WI38 (cell line): ENCODE measurements around the gene CSPG4.
"Not testable (repeated sequence)": the region's sequence is repeated elsewhere in the genome, so short reads cannot be mapped to it uniquely, and the experiment has no call there.

ENCODE experiments used
- H3K4me3 ChIP-seq: 2 replicates; pipeline ENCODE4 v1.5.1; 2011; ENCODE audit warnings: low read depth, mild to moderate bottlenecking, control low read depth, low read length
- TF ChIP-seq, protein P1 (sequence below): IDR thresholded peaks from 2 replicates; pipeline ENCODE4 v1.5.1; 2012; ENCODE audit warnings: low read depth, mild to moderate bottlenecking, control low read depth, low read length

The CSPG4 gene, protein sequence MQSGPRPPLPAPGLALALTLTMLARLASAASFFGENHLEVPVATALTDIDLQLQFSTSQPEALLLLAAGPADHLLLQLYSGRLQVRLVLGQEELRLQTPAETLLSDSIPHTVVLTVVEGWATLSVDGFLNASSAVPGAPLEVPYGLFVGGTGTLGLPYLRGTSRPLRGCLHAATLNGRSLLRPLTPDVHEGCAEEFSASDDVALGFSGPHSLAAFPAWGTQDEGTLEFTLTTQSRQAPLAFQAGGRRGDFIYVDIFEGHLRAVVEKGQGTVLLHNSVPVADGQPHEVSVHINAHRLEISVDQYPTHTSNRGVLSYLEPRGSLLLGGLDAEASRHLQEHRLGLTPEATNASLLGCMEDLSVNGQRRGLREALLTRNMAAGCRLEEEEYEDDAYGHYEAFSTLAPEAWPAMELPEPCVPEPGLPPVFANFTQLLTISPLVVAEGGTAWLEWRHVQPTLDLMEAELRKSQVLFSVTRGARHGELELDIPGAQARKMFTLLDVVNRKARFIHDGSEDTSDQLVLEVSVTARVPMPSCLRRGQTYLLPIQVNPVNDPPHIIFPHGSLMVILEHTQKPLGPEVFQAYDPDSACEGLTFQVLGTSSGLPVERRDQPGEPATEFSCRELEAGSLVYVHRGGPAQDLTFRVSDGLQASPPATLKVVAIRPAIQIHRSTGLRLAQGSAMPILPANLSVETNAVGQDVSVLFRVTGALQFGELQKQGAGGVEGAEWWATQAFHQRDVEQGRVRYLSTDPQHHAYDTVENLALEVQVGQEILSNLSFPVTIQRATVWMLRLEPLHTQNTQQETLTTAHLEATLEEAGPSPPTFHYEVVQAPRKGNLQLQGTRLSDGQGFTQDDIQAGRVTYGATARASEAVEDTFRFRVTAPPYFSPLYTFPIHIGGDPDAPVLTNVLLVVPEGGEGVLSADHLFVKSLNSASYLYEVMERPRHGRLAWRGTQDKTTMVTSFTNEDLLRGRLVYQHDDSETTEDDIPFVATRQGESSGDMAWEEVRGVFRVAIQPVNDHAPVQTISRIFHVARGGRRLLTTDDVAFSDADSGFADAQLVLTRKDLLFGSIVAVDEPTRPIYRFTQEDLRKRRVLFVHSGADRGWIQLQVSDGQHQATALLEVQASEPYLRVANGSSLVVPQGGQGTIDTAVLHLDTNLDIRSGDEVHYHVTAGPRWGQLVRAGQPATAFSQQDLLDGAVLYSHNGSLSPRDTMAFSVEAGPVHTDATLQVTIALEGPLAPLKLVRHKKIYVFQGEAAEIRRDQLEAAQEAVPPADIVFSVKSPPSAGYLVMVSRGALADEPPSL (N-terminal part only)

DNA sequence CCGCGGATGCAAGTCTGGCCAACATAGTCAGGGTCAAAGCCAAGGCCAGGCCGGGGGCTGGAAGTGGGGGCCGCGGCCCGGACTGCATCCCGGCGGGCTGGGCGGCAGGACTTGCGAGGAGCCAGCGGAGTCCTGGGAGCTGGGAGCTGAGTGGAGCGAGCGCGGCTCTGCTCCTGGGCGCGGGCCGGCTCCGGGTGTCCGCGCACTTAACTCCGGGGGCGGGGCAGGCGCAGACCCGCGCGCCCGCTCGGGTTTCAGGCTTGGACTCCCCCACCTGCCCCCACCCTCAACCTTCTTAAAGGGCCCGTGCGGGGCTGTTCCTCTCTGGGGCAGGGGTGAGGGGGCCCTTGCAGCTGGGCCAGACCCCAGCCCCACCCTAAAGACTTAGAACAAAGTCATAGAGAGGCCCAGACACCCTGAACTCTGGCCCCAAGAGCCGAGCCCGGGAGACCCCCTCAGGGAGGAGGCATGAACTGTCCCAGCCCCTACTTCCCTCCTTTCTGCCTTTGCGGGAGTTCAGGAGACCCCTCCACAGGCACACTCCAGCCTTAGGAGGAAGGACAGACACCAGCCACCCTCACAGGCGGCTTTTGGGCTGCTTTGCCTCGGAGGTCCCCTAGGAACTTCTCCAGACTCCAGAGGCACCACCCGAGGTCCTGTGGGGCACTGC is at the start of gene CSPG4:
Gene CSPG4 (minus strand): TSS at position 181 of the 670 bp plus-strand sequence. CDS start 93 bp downstream, at position 88.
- TF ChIP-seq, protein P1, sequence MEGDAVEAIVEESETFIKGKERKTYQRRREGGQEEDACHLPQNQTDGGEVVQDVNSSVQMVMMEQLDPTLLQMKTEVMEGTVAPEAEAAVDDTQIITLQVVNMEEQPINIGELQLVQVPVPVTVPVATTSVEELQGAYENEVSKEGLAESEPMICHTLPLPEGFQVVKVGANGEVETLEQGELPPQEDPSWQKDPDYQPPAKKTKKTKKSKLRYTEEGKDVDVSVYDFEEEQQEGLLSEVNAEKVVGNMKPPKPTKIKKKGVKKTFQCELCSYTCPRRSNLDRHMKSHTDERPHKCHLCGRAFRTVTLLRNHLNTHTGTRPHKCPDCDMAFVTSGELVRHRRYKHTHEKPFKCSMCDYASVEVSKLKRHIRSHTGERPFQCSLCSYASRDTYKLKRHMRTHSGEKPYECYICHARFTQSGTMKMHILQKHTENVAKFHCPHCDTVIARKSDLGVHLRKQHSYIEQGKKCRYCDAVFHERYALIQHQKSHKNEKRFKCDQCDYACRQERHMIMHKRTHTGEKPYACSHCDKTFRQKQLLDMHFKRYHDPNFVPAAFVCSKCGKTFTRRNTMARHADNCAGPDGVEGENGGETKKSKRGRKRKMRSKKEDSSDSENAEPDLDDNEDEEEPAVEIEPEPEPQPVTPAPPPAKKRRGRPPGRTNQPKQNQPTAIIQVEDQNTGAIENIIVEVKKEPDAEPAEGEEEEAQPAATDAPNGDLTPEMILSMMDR: no peak
- peak within 1 kb of the TSS; percentile 85 for H3K4me3 ChIP-seq

DNA sequence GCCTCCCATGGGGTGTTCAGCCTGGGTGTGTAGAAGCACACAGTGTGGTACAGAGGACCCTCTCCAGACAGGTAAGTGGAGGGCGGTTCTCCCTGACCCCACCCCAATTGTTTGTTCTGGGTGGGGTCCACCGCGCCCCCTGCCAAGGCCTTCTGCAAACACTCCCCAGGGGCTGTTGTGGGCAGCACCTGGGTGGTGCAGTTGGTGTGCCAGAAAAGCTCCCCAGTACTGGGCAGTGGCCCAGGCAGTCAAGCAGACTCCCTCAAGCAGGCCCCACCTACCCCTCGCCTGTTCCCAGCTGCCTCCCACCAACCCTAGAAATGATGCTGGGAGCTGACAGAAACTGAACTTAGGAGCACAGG is 49.7 kb upstream of the CSPG4 start:
- not testable (repeated sequence) for H3K4me3 ChIP-seq

DNA sequence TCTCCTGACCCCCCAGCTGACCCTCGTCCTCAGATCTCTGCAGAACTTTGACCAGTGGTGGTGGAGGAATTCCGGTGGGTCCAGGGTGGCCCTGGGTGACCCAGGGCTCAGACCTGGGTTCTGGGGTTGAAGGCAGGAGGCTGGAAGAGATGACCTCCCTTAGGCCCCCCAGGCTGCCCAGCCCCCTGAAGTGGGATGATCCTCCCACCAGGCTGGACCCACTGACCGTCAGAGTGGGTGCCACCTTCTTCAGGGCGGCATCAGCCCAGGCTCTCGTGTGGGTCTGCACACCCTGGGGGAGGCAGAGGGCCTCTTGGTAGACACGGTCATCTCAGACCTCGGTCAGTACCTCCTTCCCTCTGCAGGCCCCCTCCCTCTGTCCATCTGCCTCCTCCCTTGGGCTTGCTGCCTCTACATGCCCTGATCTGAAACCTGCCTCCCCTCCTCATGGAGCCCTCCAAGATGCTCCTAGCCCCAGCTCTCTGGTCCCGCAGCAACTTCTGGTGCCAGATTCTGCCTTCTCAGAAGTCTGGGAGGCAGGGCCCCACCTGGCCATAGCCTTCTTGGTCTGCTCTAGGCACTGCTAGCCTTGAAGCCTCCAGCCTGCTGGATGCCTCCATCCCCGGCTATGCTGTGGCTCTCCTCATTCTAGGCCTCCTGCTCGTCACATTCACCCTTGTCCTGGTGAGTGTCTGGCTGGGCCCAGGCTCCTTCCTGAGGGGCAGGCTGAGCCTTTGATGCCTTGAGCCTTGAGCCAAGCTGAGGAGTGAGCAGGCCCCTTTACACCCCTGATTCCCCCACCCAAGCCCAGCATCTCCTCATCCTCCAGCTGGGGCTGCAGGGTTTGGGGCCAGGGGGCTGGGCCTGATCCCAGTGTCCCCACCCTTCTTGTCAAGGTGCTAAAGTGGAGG is 49.1 kb upstream of the CSPG4 start:
- no peak overlapping the region for H3K4me3 ChIP-seq

DNA sequence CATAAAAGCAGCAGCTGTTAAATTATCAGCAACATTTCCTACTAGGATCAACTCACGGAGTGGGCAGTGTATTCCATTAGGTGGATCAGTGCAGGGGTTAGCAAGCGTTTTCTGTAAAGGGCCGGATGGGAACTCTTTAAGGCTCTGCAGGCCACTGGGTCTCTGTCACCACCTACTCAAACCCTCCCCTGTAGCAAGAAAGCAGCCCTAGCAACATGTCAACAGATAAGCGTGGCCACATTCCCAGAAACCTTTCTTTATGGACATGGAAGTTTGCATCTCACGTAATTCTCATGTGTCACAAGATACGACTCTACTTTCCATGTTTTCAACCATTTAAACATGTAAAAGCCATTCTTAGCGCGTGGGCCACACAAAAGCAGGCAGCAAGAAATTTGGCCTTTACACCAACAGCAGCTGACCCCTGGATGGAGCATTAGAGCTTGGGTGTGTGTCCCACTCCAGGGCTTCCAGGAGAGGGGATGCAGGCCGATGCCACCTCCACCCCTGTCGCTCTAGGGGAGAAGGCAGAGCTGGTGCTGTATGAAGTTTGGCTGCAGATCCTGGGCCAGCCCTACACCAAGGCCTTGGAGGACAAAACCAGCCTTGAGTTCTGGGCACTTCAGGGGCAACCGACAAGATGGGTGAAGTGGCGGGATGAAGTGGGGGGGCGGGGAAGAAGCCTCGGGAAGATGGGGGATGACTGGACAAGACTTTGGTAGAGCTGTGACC is 48.2 kb upstream of the CSPG4 start:
- no peak overlapping the region for H3K4me3 ChIP-seq
- TF ChIP-seq, protein P1: no peak

More for the DNA sequence above, 49.1 kb upstream of the CSPG4 start:
- TF ChIP-seq, protein P1: no peak

DNA sequence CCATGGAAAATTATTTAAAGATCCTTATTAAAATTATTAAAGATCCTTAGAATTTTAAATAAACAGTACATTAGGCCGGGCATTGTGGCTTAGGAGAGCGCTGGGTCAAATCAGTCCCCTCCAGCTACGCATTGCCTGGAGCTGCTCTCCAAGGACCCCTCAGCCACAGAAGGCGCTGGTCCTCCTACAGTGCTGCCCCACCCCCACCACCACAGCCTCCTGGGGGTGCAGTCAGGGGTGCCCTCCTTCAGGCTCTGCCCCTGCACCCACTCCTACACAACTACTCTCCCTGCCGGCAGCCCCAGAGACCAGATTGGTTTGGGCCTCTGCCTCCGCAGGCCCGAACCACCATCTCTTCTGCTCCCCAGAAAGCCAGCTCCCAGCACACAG is 47.5 kb upstream of the CSPG4 start:
- H3K4me3 ChIP-seq: not testable (repeated sequence)

DNA sequence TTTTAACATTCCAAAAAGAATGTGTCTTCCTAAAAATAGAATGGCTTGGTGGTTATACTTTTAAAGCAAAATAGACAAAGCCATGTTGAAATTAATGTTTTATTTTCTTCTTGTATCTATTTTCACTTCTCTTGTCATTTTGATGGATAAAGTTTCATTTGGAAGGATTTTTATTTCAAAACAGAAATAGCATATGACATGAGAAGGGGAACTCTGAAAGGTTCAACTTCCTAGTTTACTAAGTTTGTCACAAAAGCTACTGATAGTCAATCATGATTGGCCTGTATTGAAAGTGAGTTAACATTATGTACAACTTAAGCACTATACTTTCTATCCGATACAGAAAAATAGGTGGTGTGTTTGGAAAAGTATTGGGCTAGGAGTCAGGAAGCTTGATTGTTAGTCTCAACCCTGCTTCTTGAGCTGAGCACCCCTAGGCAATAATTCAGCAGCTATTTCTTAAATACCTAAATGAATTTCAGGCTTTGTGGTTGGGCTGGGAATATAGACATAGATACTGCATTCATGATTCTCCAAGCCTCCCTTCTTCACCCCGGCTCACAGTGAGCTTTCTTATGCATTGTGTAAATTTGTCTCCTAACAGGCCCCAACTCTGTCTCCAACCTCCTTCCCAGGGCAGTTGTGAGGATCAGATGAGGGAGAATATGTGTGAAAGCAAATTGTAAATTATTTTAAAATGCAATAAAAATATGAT is 46.9 kb upstream of the CSPG4 start:
- TF ChIP-seq, protein P1: no peak
- no peak overlapping the region for H3K4me3 ChIP-seq
